ENCODE results near the gene TK2.
"Not testable (repeated sequence)": the region's sequence is repeated elsewhere in the genome, so short reads cannot be mapped to it uniquely, and the experiment has no call there.

The TK2 gene

DNA sequence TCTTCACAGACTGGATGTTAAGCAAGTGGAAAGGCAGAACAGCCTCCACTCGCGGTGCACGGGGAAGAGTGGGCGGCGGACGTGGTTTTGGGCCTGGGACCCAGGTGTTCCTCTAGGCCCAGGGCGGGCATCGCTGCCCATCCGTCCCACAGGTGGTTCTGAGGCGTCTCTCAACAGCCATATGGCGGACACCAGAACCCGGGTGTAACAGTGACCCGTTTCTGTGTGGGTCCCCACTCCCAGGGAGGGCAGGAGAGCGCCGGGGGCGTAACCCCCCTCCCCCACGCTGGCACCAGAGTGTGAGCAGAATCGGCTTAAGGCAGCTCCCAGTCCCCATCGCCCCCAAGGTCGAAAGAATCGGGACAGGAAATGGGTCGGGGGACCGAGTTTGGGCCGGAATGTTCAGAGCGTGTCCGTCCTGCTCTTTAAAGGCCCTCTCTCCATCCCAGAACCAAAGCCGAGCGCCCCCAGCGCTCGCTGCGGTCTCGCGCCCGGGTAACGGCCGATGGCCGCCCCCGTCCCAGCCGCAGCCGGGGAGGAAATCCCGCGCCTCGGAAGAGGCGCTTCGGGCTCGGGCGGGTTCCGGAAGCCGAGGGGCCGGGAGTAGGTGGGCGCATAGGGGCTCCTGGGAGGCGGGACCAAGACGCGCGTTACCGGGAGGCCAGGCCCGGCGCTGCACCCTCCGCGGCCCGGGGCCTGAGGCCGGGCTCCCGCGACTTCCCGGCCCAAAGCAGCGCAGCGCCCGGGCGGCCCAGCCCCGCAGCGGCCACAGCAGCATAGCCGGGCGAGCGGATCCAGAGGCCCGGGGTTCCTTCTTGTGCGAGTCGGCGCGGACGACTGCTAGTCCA, at the start of gene TK2:
TSS of gene TK2 (minus strand) at position 839 of the 848 bp plus-strand sequence. CDS start at position 778, 61 bp downstream.
- peak; percentile 68 for DNase-seq

DNA sequence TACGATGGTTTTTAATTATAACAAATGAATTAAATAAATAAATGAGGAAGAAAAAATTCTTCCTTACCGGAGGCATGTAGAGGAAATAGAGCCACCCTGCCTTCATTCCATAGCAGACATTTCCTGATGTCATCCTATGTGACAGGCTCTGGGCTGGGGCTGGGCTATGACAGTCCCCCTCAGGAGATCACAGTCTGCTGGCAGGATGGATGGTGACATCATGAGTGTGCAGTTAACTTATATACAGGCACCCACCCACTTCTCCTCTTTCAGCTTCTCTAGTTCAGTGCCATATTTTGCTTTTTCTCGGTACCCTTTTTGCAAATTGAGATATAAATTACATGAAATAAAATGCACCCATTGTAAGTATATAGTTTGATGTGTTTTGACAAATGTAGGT, 48.2 kb upstream of the TK2 start:
- no peak for DNase-seq

DNA sequence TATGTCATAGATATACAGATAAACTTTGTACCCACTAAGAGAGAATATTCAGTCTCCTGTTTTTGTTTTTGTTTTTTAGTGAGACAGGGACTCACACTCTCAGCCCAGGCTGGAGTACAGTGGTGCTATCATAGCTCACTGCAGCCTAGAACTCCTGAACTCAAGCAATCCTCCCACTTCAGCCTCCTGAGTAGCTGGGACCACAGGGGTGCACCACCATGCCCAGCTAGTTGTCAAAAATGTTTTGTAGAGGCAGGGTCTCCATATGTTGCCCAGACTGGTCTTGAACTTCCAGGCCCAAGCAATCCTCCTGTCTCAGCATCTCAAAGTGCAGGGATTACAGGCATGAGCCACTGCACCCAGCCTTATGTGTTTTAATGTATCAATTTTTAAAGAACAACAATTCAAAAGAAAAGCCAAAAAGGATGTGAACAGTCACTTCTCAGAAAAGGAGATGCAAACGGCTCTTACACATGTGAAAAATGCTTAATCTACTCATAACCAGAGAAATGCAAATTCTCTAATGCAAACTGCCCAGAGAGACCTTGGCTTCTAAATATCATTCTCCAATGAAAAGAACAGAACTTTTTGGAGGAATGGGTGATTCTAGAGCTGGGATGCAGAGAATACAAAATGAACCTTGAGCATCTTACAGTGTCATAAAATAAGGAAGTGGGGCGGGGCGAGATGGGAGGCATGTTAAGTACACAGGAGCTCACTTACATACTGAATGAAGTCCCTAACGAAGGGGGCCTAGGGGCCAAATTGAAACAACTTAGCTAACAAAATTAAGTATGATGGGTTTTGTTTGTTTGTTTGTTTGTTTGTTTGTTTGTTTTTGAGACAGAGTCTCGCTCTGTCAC, 47.3 kb upstream of the TK2 start:
- no peak for DNase-seq

DNA sequence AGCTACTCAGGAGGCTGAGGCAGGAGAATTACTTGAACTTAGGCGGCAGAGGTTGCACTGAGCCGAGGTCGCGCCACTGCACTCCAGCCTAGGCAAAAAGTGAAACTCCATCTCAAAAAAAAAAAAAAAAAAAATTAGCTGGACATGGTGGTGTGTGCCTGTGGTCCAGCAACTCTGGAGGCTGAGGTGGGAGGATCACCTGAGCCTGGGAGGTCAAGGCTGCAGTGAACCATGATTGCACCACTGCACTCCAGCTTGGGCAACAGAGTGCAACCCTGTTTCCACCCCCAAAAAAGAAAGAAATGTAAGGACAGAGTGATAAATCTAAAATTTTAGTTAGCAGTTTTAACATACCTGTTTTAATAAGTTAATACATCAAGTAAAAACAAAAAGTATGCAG, 46.6 kb upstream of the TK2 start:
- not testable (repeated sequence) for DNase-seq

DNA sequence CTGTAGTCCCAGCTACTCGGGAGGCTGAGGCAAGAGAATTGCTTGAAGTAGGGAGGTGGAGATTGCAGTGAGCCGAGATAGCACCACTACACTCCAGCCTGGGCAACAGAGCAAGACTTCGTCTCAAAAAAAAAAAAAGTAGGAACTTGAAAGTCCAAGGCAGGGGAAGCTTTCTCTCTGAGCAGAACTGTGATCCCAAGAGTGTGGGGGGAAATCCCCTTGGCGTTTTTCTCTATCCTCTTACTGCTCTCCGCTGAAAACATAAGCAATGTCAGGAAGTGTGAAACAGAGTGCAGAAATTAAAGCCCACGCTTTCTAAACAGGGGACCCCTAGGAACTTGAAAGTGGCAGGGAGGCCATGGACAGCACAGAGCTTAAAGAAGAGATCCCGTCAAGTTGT, 44.8 kb upstream of the TK2 start:
- no peak for DNase-seq

DNA sequence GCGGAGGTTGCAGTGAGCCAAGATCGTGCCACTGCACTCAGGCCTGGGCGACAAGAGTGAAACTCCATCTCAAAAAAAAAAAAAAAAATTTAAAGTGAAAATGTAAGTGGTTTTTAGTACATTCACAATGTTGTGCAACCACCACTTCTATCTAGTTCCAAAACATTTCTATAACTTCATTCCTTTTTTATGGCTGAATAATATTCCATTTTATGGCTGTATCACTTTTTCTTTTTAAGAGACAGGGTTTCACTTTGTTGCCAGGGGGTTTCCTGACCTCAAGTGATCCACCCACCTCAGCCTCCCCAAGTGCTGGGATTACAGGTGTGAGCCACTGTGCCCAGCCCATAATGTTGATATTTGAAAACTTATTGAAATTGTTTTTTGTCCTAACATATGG, 42.9 kb upstream of the TK2 start:
- no peak for DNase-seq

DNA sequence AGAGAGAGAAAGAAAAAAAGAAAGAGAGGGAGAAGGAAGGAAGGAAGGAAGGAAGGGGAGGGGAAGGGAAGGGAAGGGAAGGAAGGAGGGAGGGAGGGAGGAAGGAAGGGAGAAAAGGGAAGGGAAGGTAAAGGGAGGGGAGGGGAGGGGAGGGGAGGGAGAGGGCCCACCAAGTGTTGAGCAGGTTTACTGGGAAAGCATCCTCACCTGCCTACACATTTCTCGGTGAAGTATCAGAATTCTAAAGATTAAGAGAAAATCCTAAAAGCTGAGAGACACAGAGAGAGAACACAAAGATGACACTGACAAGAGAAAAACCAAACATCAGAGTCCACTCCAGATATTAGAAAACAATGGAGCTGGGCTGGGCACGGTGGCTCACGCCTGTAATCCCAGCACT, 42.3 kb upstream of the TK2 start:
- DNase-seq, result no peak

DNA sequence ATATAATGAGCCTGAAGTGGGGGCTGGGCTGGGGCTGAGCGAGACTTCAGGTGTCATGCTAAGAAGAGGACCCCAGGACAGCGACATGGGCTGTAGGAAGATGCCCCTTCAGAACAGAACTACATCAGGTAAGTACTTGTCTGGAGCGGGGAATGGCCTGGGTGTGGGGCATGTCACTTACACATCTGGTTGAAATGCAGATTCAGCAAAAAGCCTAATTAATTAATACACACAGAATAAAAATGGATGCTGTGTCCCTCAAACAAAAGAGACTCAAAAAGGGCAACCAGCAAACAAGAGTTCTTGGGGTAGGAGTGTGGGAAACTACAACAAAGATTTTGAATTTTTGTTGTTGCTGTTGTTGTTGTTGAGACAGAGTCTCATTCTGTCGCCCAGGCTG, 41.1 kb upstream of the TK2 start:
- DNase-seq, result no peak

DNA sequence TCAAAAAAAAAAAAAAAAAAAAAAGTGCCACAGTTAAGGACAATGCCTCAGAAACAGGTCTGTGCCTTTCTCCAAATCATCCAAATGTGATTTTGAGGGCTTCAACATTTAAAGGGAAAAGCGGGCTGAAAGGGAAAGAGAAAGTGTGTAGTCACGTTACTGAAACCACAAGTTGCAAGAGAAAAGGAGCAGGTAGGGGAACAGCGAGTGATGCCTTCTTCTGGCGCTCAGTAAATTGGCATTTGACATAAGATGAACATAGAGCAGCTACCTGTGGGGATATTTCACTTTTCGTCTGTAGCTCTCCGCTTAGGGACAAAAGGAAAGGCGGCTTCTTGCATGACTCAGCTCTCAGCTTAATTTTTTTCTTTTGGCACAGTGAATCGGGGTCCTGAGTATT, 40.4 kb upstream of the TK2 start:
- DNase-seq, result no peak

DNA sequence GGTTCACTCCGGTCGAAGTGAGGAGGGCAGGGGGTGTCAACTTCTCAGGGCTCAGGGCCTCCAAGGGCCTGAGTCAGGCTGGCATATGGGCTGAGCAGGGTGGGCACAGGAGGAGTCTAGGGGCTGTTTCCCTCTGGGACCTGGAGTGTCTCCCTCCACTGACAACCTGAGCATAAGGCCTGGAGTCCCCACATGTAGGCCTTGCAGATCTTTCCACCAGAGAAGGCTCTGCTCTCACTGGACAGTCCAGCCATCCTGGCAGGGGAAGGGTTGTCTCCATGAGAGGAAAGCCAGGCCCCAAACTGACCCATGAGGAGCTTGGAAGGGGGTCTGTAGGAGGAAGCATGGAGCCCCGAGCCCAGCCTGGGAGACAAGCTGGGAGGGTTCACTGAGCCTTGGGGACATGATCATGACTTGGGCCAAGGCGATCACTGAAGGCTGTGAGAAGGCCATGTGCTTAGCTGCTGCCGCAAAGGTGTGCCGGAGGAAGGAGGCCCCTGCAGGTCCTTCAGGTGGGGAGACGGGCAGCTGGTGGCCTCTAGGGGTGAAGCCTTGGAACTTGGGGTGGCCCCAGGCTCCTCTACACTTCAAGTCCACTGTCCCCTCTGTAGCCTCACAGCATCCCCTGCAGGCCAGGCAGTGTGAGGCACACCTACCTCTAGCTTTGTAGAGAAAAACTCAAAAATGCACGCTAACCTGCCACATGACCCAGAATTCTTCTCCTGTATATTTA, 39.2 kb upstream of the TK2 start:
- DNase-seq, result peak; percentile 2

DNA sequence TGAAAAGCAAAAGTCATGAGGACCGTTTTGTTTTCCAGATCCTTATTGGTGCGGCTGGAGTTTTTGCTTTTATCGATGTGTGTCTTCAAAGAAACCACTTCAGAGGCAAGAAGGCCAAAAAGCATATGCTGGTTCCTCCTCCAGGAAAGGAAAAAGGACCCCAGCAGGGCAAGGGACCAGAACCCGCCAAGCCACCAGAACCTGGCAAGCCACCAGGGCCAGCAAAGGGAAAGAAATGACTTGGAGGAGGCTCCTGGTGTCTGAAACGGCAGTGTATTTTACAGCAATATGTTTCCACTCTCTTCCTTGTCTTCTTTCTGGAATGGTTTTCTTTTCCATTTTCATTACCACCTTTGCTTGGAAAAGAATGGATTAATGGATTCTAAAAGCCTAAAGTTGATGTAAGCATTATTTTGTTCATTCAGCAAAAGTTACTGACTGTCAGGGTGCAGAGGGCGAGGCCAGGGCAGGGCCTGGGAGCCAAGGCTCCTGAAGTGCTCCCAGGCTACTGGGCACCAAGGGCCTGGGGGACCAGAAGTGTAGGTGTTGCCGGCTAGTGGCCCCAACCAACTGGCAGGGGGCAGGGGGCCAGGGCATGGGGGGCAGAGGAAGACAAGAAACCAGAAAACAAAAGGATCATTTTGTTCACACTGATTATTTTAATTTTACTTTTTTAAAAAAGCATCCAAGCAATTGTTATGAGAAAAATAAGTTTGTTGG, 38.1 kb upstream of the TK2 start:
- DNase-seq, result no peak

DNA sequence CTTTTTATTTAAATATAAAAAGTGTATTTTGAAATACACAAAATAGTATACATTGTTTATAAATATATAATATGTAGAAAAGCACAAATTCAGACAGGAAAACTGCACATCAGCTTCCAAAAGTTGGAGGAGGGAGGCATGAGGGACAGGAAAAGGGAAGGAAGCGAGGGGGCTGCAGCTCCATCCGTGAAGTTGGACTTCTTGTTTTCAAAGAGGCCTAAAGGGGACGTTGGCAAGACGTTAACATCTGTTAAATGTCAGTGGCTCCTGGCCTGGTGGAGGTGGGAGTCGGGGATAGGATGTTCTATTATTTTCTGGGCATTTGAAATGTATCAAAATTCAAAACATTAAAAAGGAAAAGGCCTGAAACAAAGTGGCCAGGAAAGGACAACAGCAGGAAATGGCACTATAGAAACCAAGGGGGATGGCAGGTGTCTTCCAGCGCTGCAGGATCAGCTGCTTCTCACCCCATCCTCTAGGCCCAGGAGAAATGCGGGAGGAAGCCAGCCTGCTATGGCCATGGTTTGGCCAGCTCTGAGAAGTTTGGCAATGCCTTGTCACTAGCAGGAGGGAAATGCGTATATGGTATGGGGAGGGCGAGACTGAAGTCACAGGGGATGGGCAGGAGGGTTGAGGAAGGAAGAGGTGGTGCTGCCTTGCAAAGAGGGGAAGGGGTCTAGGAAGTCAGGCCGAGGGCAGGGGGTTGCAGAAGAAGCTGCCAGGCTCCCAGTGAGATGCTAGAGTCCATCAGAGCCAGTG, 35.7 kb upstream of the TK2 start:
- no peak for DNase-seq

DNA sequence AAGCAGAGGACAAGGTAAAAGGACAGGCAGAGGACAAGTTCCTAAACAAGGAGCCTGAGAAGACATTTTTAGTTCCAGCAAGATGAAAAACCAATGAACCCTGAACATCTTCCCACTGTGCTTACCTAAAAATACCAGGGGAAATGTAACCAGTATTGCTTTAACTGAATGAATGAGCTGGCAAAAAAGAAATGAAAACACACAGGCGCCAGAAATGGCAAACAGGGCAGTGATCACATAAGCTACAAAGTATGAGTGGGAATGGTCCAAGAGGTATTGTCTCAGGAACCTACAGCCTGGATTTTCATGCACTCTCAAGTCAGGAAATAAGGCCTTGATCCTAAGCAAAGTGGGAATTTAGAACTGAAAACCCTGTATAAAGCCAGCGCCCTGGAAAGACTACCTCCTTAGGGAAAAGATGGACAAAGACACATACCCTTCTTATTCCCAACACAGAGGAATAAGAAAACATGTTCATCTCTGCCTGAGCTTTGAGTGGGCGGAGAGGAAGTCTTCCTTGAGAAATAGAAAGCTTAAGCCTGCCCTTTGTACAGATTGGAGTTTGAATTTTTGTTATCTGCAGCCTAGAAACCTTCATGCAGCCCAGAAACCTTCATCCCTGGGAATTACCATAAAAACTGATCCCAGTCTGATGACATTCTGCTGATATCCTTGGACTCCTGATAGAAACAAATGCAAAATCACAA, 31.5 kb upstream of the TK2 start:
- no peak for DNase-seq

DNA sequence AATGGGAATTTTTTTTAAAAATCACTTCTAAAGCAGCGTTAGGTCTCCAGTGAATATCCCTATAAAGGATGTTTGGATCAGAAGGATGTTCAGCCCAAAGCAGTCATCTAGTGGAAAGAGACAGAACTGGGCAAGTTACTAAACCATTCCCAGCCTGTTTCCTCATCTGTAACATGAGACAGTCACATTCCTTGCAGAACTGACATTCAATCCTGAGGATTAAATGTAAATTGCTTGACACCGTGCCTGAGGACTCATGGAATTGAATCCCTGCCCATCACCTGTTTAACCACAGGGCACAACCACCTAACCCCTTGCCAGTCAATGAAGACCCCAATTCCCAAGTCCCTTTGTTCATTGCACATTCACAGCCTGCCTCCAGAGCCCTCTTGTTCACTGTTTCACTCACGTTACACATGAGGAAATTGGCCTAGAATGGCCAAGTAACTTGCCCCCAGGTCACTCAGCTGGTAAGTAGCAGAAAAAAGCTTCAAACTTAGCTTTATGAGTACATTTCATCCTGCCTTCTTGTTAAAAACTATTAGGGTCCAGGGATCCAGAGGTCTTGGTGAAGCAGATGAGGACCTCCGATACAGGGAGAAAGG, 30.8 kb upstream of the TK2 start:
- DNase-seq, result no peak

DNA sequence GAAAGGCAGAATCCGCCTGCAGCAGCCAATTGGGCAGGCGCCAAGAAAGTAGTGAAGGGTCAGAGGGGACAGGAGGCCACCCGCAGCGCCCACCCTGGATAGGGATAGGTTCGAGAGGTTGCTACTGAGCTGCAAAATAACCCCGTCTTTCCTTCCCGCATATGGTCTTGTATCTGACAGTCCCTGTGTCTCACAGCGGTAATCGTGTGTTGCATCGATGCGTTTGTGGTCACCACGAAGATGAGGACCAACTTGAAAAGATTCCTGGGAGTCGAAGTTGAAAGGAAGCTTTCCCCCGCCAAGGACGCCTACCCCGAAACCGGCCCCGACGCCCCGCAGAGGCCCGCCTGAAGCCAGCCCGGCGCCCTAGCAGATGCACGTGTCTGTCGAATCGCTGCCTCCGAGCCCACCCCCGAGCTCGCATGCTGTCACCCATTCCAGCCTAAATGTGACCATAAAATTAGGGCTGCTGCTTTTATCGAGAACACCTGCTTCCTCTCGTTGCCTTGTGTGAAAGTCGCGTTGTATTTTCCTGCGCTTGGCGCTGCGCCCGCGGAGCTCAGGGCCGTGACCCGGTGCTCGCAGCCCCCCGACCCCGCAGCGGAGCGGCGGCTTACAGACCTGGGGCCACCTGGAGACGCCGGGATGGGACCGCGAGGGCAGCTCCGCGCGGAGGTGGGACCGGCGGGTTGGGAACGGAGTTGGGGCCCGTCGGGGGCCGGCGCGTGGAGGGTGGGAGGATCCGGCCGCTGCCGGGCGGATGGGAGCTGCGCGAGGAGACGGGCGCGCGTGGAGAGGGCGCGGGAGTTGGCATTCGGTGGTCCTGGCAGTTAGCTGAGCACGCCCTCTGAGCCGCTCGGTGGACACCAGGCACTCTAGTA, 29.0 kb upstream of the TK2 start, which contains the start of gene CMTM2:
TSS of gene CMTM2 (plus strand) at position 813 of the 881 bp plus-strand sequence. CDS start 145 bp downstream, outside the sequence.
- DNase-seq, result no peak

DNA sequence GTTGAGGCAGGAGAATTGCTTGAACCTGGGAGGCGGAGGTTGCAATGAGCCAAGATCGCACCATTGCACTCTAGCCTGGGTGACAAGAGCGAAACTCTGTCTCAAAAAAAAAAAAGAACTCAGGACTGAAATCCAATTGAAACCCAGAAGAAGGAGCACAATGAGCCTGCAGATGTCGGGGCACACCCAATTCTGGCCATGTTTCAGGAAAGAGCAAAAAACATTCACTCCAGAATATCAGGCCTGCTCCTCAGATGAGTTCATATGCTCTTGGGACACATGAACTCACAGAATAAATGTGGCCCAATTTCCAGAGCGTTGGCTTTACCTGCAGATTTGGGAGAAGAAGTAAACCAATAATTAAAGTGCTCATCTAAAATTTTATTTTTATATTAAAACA, 26.4 kb upstream of the TK2 start:
- DNase-seq, result no peak

DNA sequence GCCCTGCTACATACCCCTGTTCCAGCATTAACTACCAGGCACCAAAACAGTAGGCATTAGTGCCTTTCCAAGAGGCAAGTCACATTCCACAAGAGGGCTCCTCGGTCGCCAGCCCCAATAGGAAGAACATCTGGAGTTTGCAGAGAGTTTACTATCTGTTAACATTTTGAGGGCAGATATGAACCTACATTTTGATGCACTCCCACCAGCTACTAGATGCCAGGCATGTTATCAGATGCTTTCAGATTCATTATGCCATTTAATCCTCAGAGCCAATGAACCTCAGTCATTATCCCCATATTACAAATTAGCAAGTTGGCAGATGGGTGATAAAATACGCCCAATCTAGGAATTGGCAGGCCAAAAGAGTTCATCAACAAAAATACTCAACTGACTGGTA, 25.1 kb upstream of the TK2 start:
- DNase-seq, result no peak

DNA sequence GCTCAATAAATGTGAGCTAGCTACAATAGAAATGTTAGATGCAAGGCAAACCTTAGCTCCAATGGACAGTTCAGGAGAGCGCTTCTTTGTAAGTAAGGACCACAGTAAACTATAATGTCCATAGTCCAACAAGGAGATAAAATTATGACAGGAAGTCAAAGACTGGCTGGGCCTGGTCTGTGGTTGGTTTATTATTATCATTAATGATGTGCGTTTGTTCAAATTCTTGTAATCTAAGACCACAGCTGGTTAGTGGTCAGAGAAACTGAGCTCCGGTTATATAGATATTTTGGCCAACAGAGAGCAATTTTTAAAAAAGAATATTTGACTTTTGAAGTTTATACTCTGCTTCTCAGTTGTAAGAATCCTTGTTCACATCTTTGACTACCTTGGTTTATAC, 24.6 kb upstream of the TK2 start:
- DNase-seq, result no peak

DNA sequence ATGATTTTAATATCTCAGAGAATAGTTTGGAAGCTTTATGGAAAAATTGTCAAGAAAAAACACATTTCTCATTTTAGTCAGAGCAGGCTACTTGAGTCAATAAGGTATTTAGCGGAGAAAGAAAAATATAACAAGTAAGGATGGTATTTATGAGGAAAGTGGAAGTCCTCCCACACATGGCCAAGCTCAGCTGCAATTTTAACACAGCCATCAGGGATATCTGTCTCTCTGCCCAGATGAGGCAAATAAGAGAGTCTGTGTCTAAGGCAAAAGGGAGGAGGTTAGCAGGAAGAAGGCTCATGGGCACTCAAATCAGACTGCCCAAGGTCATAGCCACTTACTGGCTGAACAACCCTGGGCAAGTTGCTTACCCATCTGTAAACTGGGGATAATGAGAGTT, 24.2 kb upstream of the TK2 start:
- no peak for DNase-seq

DNA sequence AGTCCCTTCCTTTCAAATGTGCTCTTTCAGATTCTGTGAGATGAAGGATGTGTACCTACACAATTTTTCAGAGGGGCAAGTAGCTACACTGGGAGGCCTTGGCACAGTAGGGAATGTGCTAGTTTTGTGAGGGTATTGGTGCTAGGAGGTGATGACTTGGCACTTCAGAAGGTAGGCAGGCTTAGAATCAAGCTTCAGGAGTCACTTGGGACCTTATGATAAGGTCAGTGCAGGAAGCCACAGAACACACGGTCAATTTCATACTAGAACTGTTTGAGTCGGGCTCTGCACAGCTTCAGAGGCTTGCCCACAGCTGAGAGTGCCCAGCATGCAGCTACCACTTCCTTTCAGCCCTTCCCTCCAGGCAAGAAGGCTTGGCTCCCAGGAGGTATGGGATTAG, 22.4 kb upstream of the TK2 start:
- DNase-seq, result no peak
